MM.1S (cell line): ENCODE data around the gene BBS12.

Experiments used
- DNase-seq: peaks from one replicate; pipeline ENCODE4 v3.0.0-alpha.2; 2015
- H2AFZ ChIP-seq: fragments of 300-600 bp; sonication (generic); 2 replicates; pipeline ENCODE4 v1.6.0; 2016; ENCODE audit warnings: antibody characterized with exemption, low read length
- H3F3A ChIP-seq: fragments of 300-600 bp; sonication (generic); 2 replicates; pipeline ENCODE4 v1.6.1; 2016; ENCODE audit warnings: mild to moderate bottlenecking, antibody characterized with exemption, low read length, moderate library complexity, mixed read lengths; ENCODE audit not compliant: insufficient read depth
- H3K27ac ChIP-seq: fragments of 300-600 bp; sonication (generic); 2 replicates; pipeline ENCODE4 v1.5.1; 2016; ENCODE audit warnings: mild to moderate bottlenecking, low read length
- H3K27me3 ChIP-seq: fragments of 300-600 bp; sonication (generic); replicated peaks from 2 replicates; pipeline ENCODE4 v1.6.0; 2016; ENCODE audit warnings: low read length; ENCODE audit not compliant: insufficient read depth
- H3K36me3 ChIP-seq: fragments of 300-600 bp; sonication (generic); replicated peaks from 2 replicates; pipeline ENCODE4 v1.6.1; 2016; ENCODE audit warnings: mild to moderate bottlenecking, low read length, mixed read lengths; ENCODE audit not compliant: insufficient read depth
- H3K4me1 ChIP-seq: fragments of 300-600 bp; sonication (generic); 2 replicates; pipeline ENCODE4 v1.6.1; 2016; ENCODE audit warnings: low read length, mixed read lengths
- H3K4me2 ChIP-seq: fragments of 300-600 bp; sonication (generic); 2 replicates; pipeline ENCODE4 v1.6.0; 2016; ENCODE audit warnings: low read depth, low read length
- H3K4me3 ChIP-seq: fragments of 300-600 bp; sonication (generic); 2 replicates; pipeline ENCODE4 v1.5.1; 2016; ENCODE audit warnings: low read length, mixed read lengths
- H3K79me2 ChIP-seq: fragments of 300-600 bp; sonication (generic); 2 replicates; pipeline ENCODE4 v1.6.1; 2016; ENCODE audit warnings: mixed run types, low read length, mixed read lengths
- H3K9ac ChIP-seq: fragments of 300-600 bp; sonication (generic); 2 replicates; pipeline ENCODE4 v1.6.1; 2016; ENCODE audit warnings: low read length, mixed read lengths
- H3K9me2 ChIP-seq: fragments of 300-600 bp; sonication (generic); replicated peaks from 2 replicates; pipeline ENCODE4 v1.6.1; 2016; ENCODE audit warnings: mild to moderate bottlenecking, low read length, mixed read lengths; ENCODE audit not compliant: insufficient read depth
- H3K9me3 ChIP-seq: fragments of 300-600 bp; sonication (generic); replicated peaks from 2 replicates; pipeline ENCODE4 v1.6.1; 2016; ENCODE audit warnings: mild to moderate bottlenecking, low read length, mixed read lengths; ENCODE audit not compliant: insufficient read depth
- H4K20me1 ChIP-seq: fragments of 300-600 bp; sonication (generic); 2 replicates; pipeline ENCODE4 v1.6.1; 2016; ENCODE audit warnings: mild to moderate bottlenecking, low read length, moderate library complexity, mixed read lengths; ENCODE audit not compliant: insufficient read depth
- CTCF ChIP-seq: fragments of 300-600 bp; sonication (generic); IDR thresholded peaks from 2 replicates; pipeline ENCODE4 v1.5.1; 2016; ENCODE audit warnings: antibody characterized with exemption, low read length, mixed read lengths
- EZH2 ChIP-seq: fragments of 300-600 bp; sonication (generic); optimal IDR thresholded peaks from 2 replicates; pipeline ENCODE3; 2017; ENCODE audit warnings: low read depth, mild to moderate bottlenecking, antibody characterized with exemption, low read length, mixed read lengths
- EZH2phosphoT487 ChIP-seq: fragments of 300-600 bp; sonication (generic); IDR thresholded peaks from 2 replicates; pipeline ENCODE4 v1.6.1; 2018; ENCODE audit warnings: antibody characterized with exemption, low read length

The BBS12 gene

GRCh38 chr4:122728856-122729255 is 3.6 kb upstream of the BBS12 start:
- no peaks in the 10 kb centered on the region for H3K9me3 ChIP-seq
- H3K4me2 ChIP-seq: no peak overlapping the region
- H3K9ac ChIP-seq: no peak overlapping the region
- no peaks in the 10 kb centered on the region for H3K27me3 ChIP-seq
- DNase-seq: no peak
- peaks cover 5% of the 10 kb centered on the region for H3F3A ChIP-seq
- H3K4me3 ChIP-seq: no peak overlapping the region
- H3K27ac ChIP-seq: no peak overlapping the region
- H3K4me1 ChIP-seq: peaks cover 8% of the 10 kb centered on the region; the same call in 1 of the 2 replicates
- H3K79me2 ChIP-seq: no peaks in the 10 kb centered on the region
- no peaks in the 10 kb centered on the region for H3K9me2 ChIP-seq
- H2AFZ ChIP-seq: no peak overlapping the region
- no peak for TF ChIP-seq EZH2phosphoT487
- H4K20me1 ChIP-seq: no peaks in the 10 kb centered on the region
- no peaks in the 10 kb centered on the region for H3K36me3 ChIP-seq

DNA sequence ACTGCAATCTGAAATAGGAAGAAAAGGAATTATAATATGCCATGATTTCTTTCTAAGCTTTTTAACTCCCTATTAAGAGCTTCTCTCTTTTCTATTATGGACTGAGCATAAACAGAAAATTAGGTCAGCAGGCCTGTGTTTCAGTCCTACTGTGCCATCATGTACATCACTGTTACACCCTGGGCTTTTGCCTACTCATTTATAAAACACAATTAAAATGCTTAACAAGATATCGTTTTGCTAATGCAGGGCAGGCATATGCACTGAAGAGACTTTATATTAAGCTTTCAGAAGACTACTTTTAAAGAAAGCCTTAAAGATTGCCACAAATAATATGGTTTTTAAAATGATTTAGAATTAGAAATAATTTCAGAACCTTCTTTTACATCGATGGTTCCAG is 828 bp upstream of the BBS12 start:
- peaks cover 5% of the 10 kb centered on the region for H3F3A ChIP-seq
- H4K20me1 ChIP-seq: no peaks in the 10 kb centered on the region
- peak overlapping the region; percentile 66 for H2AFZ ChIP-seq
- H3K27me3 ChIP-seq: no peaks in the 10 kb centered on the region
- peak overlapping the region; percentile 66 for H3K4me2 ChIP-seq
- H3K9me3 ChIP-seq: no peaks in the 10 kb centered on the region
- no peaks in the 10 kb centered on the region for H3K9me2 ChIP-seq
- H3K27ac ChIP-seq: no peak overlapping the region
- no peak for DNase-seq
- H3K9ac ChIP-seq: peak overlapping the region; percentile 24; the same call in 1 of the 2 replicates
- H3K79me2 ChIP-seq: no peaks in the 10 kb centered on the region
- H3K4me3 ChIP-seq: no peak overlapping the region
- H3K36me3 ChIP-seq: no peaks in the 10 kb centered on the region
- TF ChIP-seq CTCF: no peak
- TF ChIP-seq EZH2: no peak
- TF ChIP-seq EZH2phosphoT487: no peak
- peaks cover 10% of the 10 kb centered on the region; the same call in 1 of the 2 replicates for H3K4me1 ChIP-seq

GRCh38 chr4:122733787-122734120 is 1.2 kb downstream of the BBS12 start:
- TF ChIP-seq CTCF (no peak), EZH2 (no peak), EZH2phosphoT487 (no peak)
- Histone ChIP-seq H3K79me2 (no peaks in the 10 kb centered on the region), H3K36me3 (no peaks in the 10 kb centered on the region), H3F3A (peaks cover 5% of the 10 kb centered on the region), H3K9ac (peak overlapping the region; percentile 62; the same call in 1 of the 2 replicates), H3K4me2 (peak overlapping the region; percentile 79), H2AFZ (peak overlapping the region; percentile 96), H4K20me1 (no peaks in the 10 kb centered on the region), H3K27ac (peak overlapping the region; percentile 60; the same call in 1 of the 2 replicates), H3K4me3 (peak overlapping the region; percentile 75), H3K9me3 (no peaks in the 10 kb centered on the region), H3K27me3 (no peaks in the 10 kb centered on the region), H3K4me1 (peaks cover 10% of the 10 kb centered on the region; the same call in 1 of the 2 replicates), H3K9me2 (no peaks in the 10 kb centered on the region)
- no peak for DNase-seq

- Histone ChIP-seq H2AFZ (no peak overlapping the region), H3K9me3 (no peaks in the 10 kb centered on the region), H3K27ac (no peak overlapping the region), H3K36me3 (no peaks in the 10 kb centered on the region), H3K4me3 (no peak overlapping the region), H3K79me2 (no peaks in the 10 kb centered on the region), H3K4me2 (no peak overlapping the region), H3F3A (no peaks in the 10 kb centered on the region), H3K4me1 (no peaks in the 10 kb centered on the region), H3K9ac (no peak overlapping the region), H4K20me1 (no peaks in the 10 kb centered on the region), H3K9me2 (no peaks in the 10 kb centered on the region), H3K27me3 (no peaks in the 10 kb centered on the region)
- TF ChIP-seq CTCF (no peak), EZH2phosphoT487 (no peak), EZH2 (no peak)
- no peak for DNase-seq
Measured at GRCh38 chr4:122739174-122739573, 6.7 kb downstream of the BBS12 start.
